Ovary (tissue), 3 donors: ENCODE results near the gene EPYC.

Experiments used
- EP300 ChIP-seq: sonication (generic); formaldehyde crosslinking; IDR thresholded peaks from one replicate; pipeline ENCODE4 v1.6.1; 2017; ENCODE audit warnings: antibody characterized with exemption
- TF ChIP-seq, protein P1 (sequence below), 3 donors: fragments of 450-650 bp in 2 of 3; fragments of 200-600 bp in 1 of 3; IDR thresholded peaks; one replicate each; pipeline versions ENCODE4 v1.5.1 to v1.8.0; 2016 to 2022; ENCODE audit warnings: antibody characterized with exemption in 3 of 3, mild to moderate bottlenecking in 1 of 3
- donor health status: DM: no; HTN: no; CAD: no.

DNA sequence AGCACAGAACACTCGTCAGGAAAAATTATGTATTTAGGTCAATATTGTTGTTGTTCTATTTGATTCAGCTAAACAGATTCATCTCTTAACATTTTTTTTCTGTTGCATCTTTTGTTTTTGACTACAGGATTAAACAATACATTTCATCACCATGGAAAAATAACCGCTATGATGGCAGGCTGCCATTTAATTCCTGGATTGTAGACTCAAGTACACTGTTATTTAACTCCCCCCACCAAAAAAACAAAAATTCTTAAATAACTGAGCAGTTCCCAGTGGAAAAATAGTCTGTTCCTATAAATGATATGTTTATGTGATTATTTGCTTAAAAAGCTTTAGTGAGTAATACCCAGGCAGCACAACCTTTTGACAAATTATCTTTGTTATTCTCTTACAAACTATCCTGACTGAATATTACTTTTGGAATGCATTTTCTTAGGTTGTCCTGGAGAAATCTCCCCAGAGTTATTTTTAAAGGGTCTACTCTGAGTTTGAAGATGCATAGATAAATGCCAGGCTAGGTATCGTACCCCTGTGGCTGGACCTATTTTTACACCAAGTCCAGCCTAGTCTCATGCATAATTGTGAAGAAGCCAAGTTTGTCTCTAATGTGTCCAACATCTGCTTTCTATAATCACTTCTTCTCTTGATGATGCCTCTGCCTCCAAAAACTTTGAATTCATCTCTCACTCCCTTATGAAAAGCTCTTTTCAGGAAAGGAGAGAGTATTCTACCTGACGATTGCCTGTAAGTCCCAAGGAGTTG is 49.4 kb upstream of the EPYC start:
- TF ChIP-seq, protein P1, sequence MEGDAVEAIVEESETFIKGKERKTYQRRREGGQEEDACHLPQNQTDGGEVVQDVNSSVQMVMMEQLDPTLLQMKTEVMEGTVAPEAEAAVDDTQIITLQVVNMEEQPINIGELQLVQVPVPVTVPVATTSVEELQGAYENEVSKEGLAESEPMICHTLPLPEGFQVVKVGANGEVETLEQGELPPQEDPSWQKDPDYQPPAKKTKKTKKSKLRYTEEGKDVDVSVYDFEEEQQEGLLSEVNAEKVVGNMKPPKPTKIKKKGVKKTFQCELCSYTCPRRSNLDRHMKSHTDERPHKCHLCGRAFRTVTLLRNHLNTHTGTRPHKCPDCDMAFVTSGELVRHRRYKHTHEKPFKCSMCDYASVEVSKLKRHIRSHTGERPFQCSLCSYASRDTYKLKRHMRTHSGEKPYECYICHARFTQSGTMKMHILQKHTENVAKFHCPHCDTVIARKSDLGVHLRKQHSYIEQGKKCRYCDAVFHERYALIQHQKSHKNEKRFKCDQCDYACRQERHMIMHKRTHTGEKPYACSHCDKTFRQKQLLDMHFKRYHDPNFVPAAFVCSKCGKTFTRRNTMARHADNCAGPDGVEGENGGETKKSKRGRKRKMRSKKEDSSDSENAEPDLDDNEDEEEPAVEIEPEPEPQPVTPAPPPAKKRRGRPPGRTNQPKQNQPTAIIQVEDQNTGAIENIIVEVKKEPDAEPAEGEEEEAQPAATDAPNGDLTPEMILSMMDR (IDR thresholded peaks at IDR 0.05) = no peak
- TF ChIP-seq EP300 = no peak
